ENCODE results near the gene SLC22A23. TPM values are rescaled to one million over a fixed set of nuclear protein-coding genes. Genes with fewer than 3 reads are reported as not detected.

SLC22A23 gene
- total and polyA plus RNA-seq, 2 of the 4 experiments (the other 2 are of a cell fraction), result 0.72 to 1.6 TPM

DNA sequence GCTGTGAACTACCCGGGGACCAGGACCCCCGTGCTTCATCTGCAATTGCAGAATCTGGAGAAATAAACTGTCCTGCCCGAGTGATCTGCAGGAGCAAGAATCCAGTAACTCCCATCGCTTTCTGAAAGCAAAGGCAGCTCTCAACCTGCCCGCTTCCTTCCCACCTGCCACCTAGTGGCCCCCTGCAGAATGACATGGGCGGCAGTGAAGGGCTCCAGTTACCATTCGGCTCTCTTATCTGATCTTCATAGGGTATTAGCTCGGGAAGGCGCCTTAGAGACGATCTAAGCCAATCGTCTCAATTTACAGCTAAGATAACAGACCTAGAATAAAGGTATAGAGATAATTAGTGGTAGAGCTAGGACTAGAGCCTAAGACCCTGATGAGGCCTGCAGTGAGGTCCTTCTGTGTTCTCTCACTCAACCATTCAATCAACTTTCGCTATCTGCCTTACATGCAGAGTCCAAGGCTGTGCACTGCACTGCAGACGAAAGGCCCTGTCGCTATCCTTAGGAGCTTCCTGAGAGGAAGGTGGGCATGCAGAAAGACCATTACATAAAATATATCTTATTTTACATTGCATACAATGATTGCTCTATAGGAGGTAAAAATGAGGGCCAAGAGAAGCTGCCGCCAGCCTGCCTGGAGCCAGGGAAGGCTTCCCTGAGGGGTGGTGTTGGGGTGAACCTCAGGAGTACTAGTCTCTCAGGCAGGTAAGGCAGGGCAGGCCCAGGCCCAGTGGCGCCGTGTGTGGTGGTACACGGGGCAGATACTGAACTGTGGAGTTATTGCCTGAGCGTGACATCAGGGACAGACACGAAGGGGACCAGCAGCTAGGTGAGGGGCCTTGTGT is 205.2 kb downstream of the SLC22A23 start (continued):
- TF ChIP-seq SMC3 (IDR thresholded peaks at IDR 0.05; ENCODE audit: low read depth, low read length) (peak; percentile 97), MXI1 (IDR thresholded peaks at IDR 0.05; ENCODE audit: borderline replicate concordance, low read depth, low read length) (no peak)

DNA sequence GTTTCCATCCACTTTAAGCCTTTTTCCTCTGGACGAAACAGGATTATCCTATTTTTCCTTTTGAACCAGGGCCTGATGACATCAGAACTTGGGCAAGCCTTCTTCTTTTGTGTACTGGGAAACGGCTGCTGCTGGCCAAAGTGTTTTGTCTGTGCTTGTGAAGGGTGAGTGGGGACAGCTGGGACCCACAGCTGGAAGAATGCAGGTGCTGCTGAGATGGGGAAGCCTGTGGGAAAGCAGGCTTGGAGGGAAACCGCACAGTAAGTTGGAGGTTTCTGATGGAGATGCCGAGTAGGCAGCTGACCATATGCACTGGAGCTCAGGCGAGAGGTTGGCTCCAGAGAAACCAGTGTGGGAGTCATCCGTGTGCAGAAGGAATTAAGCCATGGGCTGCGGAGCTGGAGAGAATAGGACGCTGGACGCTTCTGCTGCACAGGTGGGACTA is 206.6 kb downstream of the SLC22A23 start:
- Histone ChIP-seq H3K18ac (ENCODE audit: low read depth, low read length) (no peak overlapping the region), H3K9ac (ENCODE audit: low read depth, low read length) (no peak overlapping the region), H2BK15ac (ENCODE audit: low read depth, low read length) (peak overlapping the region; percentile 20; the same call in 1 of the 3 replicates), H2AK5ac (ENCODE audit: low read depth, low read length) (peak overlapping the region; percentile 73), H2BK5ac (ENCODE audit: low read depth, low read length, poor library complexity, severe bottlenecking) (no peak overlapping the region), H4K91ac (ENCODE audit: insufficient read depth, low read depth, low read length) (0 out of 2 replicates have a peak overlapping the region, but pooled peaks have one; percentile 7), H3K9me3 (ENCODE audit: control insufficient read depth, insufficient read depth, low read length) (no peaks in the 10 kb centered on the region), H3K27me3 (ENCODE audit: control insufficient read depth, insufficient read depth, low read length) (no peaks in the 10 kb centered on the region), H3K36me3 (ENCODE audit: control insufficient read depth, insufficient read depth, low read length) (no peaks in the 10 kb centered on the region), H4K20me1 (ENCODE audit: insufficient read depth, low read length) (no peaks in the 10 kb centered on the region), H3K4ac (ENCODE audit: low read depth, low read length) (0 out of 2 replicates have a peak overlapping the region, but pooled peaks have one; percentile 60), H2BK120ac (ENCODE audit: low read depth, low read length) (0 out of 2 replicates have a peak overlapping the region, but pooled peaks have one; percentile 5), H3K9me1 (ENCODE audit: insufficient read depth, low read length) (peaks cover 10% of the 10 kb centered on the region), H2BK20ac (ENCODE audit: low read depth, low read length) (no peak overlapping the region; the same call in 1 of the 2 replicates), H3K79me1 (ENCODE audit: low read depth in 1 of 2, low read length in 2 of 2) (no peaks in the 10 kb centered on the region), H3K4me3 (ENCODE audit: insufficient read depth, low read depth, low read length) (no peak overlapping the region), H3K14ac (replicated peaks; ENCODE audit: low read depth, low read length) (no peak overlapping the region), H2AK9ac (replicated peaks; ENCODE audit: low read depth, low read length, poor library complexity) (peak overlapping the region; percentile 34), H3K27ac (ENCODE audit: insufficient read depth, low read length) (no peak overlapping the region), H3K56ac (ENCODE audit: extremely low read depth, insufficient read depth, low read length) (no peak overlapping the region), H4K8ac (ENCODE audit: low read depth in 2 of 2, low read length in 2 of 2) (no peak overlapping the region; a peak in 1 of 4 replicates), H3K23ac (ENCODE audit: low read depth, low read length) (no peak overlapping the region), H3K4me1 (ENCODE audit: control insufficient read depth, insufficient read depth, low read length) (peaks cover 13% of the 10 kb centered on the region), H4K5ac (ENCODE audit: low read depth, low read length) (no peak overlapping the region), H2AFZ (replicated peaks; ENCODE audit: low read length, poor library complexity) (peak overlapping the region; percentile 65), H3K4me2 (ENCODE audit: low read depth, low read length) (no peak overlapping the region)
- ChIA-PET CTCF (interaction anchor here (2.4 kb wide), 1 partner anchor 93 kb away, joined by 11 read pairs; the partner anchor contains the start of gene TUBB2A), POLR2A (ENCODE audit: unreplicated experiment) (no interaction called here)
- no TSS peak for BruUV-seq (replicated peaks)
- TF ChIP-seq, protein P1, sequence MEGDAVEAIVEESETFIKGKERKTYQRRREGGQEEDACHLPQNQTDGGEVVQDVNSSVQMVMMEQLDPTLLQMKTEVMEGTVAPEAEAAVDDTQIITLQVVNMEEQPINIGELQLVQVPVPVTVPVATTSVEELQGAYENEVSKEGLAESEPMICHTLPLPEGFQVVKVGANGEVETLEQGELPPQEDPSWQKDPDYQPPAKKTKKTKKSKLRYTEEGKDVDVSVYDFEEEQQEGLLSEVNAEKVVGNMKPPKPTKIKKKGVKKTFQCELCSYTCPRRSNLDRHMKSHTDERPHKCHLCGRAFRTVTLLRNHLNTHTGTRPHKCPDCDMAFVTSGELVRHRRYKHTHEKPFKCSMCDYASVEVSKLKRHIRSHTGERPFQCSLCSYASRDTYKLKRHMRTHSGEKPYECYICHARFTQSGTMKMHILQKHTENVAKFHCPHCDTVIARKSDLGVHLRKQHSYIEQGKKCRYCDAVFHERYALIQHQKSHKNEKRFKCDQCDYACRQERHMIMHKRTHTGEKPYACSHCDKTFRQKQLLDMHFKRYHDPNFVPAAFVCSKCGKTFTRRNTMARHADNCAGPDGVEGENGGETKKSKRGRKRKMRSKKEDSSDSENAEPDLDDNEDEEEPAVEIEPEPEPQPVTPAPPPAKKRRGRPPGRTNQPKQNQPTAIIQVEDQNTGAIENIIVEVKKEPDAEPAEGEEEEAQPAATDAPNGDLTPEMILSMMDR (conservative IDR thresholded peaks at IDR 0.05; ENCODE audit: low read depth, low read length), result no peak
- TF ChIP-seq CEBPB (IDR thresholded peaks at IDR 0.05; ENCODE audit: low read depth, low read length) (no peak), NFE2L2 (IDR thresholded peaks at IDR 0.05; ENCODE audit: low read depth, low read length) (no peak), BHLHE40 (IDR thresholded peaks at IDR 0.05; ENCODE audit: low read depth, low read length) (no peak), SMC3 (IDR thresholded peaks at IDR 0.05; ENCODE audit: low read depth, low read length) (no peak), MXI1 (IDR thresholded peaks at IDR 0.05; ENCODE audit: borderline replicate concordance, low read depth, low read length) (no peak), RAD21 (IDR thresholded peaks at IDR 0.05; ENCODE audit: low read length) (no peak), RCOR1 (IDR thresholded peaks at IDR 0.05; ENCODE audit: insufficient replicate concordance, low read length) (no peak), RFX5 (IDR thresholded peaks at IDR 0.05; ENCODE audit: low read depth, low read length) (no peak), MAFK (IDR thresholded peaks at IDR 0.05; ENCODE audit: low read depth, low read length) (no peak), POLR2A (IDR thresholded peaks at IDR 0.05; ENCODE audit: low read depth, low read length) (no peak), CHD1 (IDR thresholded peaks at IDR 0.05; ENCODE audit: low read depth, low read length) (no peak)
- TF ChIP-seq, protein P2, sequence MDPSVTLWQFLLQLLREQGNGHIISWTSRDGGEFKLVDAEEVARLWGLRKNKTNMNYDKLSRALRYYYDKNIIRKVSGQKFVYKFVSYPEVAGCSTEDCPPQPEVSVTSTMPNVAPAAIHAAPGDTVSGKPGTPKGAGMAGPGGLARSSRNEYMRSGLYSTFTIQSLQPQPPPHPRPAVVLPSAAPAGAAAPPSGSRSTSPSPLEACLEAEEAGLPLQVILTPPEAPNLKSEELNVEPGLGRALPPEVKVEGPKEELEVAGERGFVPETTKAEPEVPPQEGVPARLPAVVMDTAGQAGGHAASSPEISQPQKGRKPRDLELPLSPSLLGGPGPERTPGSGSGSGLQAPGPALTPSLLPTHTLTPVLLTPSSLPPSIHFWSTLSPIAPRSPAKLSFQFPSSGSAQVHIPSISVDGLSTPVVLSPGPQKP (IDR thresholded peaks at IDR 0.05; ENCODE audit: borderline replicate concordance, low read depth, low read length), result no peak
- dilution Hi-C loops (cut with HindIII; ENCODE audit: low sequenced_read_pairs, unreplicated experiment), result no loop called here
- 84% methylated on average over 7 of the region's 9 CpGs; no CpG with 5 or more reads in 1 of the 2 experiments for WGBS, 2 experiments (ENCODE audit: extremely low coverage in 2 of 2, insufficient read length in 1 of 2)
- DNase-seq, result peak; percentile 26
- intact Hi-C loops (cut with micrococcal nuclease), result no loop called here
- ATAC-seq (ENCODE audit: low read depth), result no peak
- in situ Hi-C loops (cut with MboI; ENCODE audit: low sequenced_read_pairs), result loop anchor here (5.0 to 10.0 kb wide), 2 partner anchors 123 to 255 kb away; partner anchors contain the start of gene NQO2
